ENCODE results near the gene NIPAL3.

NIPAL3 gene

GRCh38 chr1:24474193-24474592 lies 58.6 kb downstream of the NIPAL3 start:
- H3K79me2 ChIP-seq (ENCODE audit: insufficient read depth, low read length): no peaks in the 10 kb centered on the region
- TF ChIP-seq, protein P1, sequence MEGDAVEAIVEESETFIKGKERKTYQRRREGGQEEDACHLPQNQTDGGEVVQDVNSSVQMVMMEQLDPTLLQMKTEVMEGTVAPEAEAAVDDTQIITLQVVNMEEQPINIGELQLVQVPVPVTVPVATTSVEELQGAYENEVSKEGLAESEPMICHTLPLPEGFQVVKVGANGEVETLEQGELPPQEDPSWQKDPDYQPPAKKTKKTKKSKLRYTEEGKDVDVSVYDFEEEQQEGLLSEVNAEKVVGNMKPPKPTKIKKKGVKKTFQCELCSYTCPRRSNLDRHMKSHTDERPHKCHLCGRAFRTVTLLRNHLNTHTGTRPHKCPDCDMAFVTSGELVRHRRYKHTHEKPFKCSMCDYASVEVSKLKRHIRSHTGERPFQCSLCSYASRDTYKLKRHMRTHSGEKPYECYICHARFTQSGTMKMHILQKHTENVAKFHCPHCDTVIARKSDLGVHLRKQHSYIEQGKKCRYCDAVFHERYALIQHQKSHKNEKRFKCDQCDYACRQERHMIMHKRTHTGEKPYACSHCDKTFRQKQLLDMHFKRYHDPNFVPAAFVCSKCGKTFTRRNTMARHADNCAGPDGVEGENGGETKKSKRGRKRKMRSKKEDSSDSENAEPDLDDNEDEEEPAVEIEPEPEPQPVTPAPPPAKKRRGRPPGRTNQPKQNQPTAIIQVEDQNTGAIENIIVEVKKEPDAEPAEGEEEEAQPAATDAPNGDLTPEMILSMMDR (IDR thresholded peaks at IDR 0.05; ENCODE audit: insufficient read depth, low read length, poor library complexity, severe bottlenecking): no peak
- no peak for TF ChIP-seq EZH2phosphoT487 (conservative IDR thresholded peaks at IDR 0.05; ENCODE audit: low read length)
- H4K20me1 ChIP-seq (ENCODE audit: low read depth, low read length): no peaks in the 10 kb centered on the region
- no peak overlapping the region for H3K9ac ChIP-seq (ENCODE audit: low read length)
- H3F3A ChIP-seq (ENCODE audit: insufficient read depth): no peaks in the 10 kb centered on the region; the same call in 1 of the 2 replicates
- no peaks in the 10 kb centered on the region for H3K36me3 ChIP-seq (ENCODE audit: low read length)
- no peak overlapping the region for H3K4me3 ChIP-seq (ENCODE audit: insufficient read depth, low read length, poor library complexity, severe bottlenecking)
- no peaks in the 10 kb centered on the region for H3K9me3 ChIP-seq (ENCODE audit: insufficient read depth, low read length)
- no peak overlapping the region for H3K4me2 ChIP-seq (ENCODE audit: low read depth, low read length, poor library complexity, severe bottlenecking)
- no peak overlapping the region for H2AFZ ChIP-seq (ENCODE audit: low read depth, low read length, severe bottlenecking)
- H3K27me3 ChIP-seq (ENCODE audit: low read length): no peaks in the 10 kb centered on the region
- H3K27ac ChIP-seq (ENCODE audit: low read depth, low read length): no peak overlapping the region
- no peaks in the 10 kb centered on the region for H3K9me2 ChIP-seq (replicated peaks; ENCODE audit: insufficient read depth, low read length)

- no peak overlapping the region for H3K9ac ChIP-seq (ENCODE audit: low read length)
- H3K27me3 ChIP-seq (ENCODE audit: low read length): no peaks in the 10 kb centered on the region
- no peak overlapping the region for H2AFZ ChIP-seq (ENCODE audit: low read depth, low read length, severe bottlenecking)
- no peaks in the 10 kb centered on the region for H3K9me3 ChIP-seq (ENCODE audit: insufficient read depth, low read length)
- no peaks in the 10 kb centered on the region for H3K36me3 ChIP-seq (ENCODE audit: low read length)
- no peak overlapping the region for H3K27ac ChIP-seq (ENCODE audit: low read depth, low read length)
- TF ChIP-seq EZH2phosphoT487 (conservative IDR thresholded peaks at IDR 0.05; ENCODE audit: low read length): no peak
- TF ChIP-seq, protein P1 (IDR thresholded peaks at IDR 0.05; ENCODE audit: insufficient read depth, low read length, poor library complexity, severe bottlenecking): no peak
- H3K9me2 ChIP-seq (replicated peaks; ENCODE audit: insufficient read depth, low read length): no peaks in the 10 kb centered on the region
- no peaks in the 10 kb centered on the region for H3K79me2 ChIP-seq (ENCODE audit: insufficient read depth, low read length)
- no peak overlapping the region for H3K4me3 ChIP-seq (ENCODE audit: insufficient read depth, low read length, poor library complexity, severe bottlenecking)
- no peak overlapping the region for H3K4me2 ChIP-seq (ENCODE audit: low read depth, low read length, poor library complexity, severe bottlenecking)
- no peaks in the 10 kb centered on the region for H4K20me1 ChIP-seq (ENCODE audit: low read depth, low read length)
- no peaks in the 10 kb centered on the region; the same call in 1 of the 2 replicates for H3F3A ChIP-seq (ENCODE audit: insufficient read depth)
These were observed 60.1 kb downstream of the NIPAL3 start for GRCh38 chr1:24475700-24476099.

DNA sequence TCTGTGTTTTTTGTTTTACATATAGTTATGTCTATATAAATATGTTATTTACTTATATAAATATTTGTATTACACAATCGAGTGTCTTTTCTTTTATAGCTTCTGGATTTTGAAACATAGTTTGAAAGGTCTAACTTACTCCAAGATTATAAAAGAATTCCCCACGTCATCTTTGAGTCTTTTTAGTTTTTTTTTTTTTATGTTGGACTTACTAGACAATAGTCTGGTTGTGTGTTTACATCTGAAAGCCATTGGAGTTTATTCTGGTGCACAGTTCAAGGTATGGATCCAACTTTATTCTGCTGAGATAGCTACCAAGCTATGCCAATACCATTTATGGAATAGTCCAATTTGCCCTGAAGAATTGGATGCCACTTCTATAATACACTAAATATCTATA lies 61.0 kb downstream of the NIPAL3 start:
- Histone ChIP-seq H3F3A (ENCODE audit: insufficient read depth) (no peaks in the 10 kb centered on the region; the same call in 1 of the 2 replicates), H3K4me2 (ENCODE audit: low read depth, low read length, poor library complexity, severe bottlenecking) (no peak overlapping the region), H3K9me2 (replicated peaks; ENCODE audit: insufficient read depth, low read length) (no peaks in the 10 kb centered on the region), H3K79me2 (ENCODE audit: insufficient read depth, low read length) (no peaks in the 10 kb centered on the region), H2AFZ (ENCODE audit: low read depth, low read length, severe bottlenecking) (no peak overlapping the region), H3K9ac (ENCODE audit: low read length) (no peak overlapping the region), H3K9me3 (ENCODE audit: insufficient read depth, low read length) (no peaks in the 10 kb centered on the region), H3K27me3 (ENCODE audit: low read length) (no peaks in the 10 kb centered on the region), H3K4me3 (ENCODE audit: insufficient read depth, low read length, poor library complexity, severe bottlenecking) (no peak overlapping the region), H3K36me3 (ENCODE audit: low read length) (no peaks in the 10 kb centered on the region), H4K20me1 (ENCODE audit: low read depth, low read length) (no peaks in the 10 kb centered on the region), H3K27ac (ENCODE audit: low read depth, low read length) (no peak overlapping the region)
- TF ChIP-seq, protein P1 (IDR thresholded peaks at IDR 0.05; ENCODE audit: insufficient read depth, low read length, poor library complexity, severe bottlenecking): no peak
- no peak for TF ChIP-seq EZH2phosphoT487 (conservative IDR thresholded peaks at IDR 0.05; ENCODE audit: low read length)

Measured in SU-DHL-6 (cell line).